PC-3 (cell line): ENCODE data around the gene DIP2C.

Experiments
- EZH2 ChIP-seq: fragments of 300-600 bp; sonication (generic); IDR thresholded peaks from one replicate; pipeline ENCODE4 v1.6.1; 2017; ENCODE audit warnings: antibody characterized with exemption, mild to moderate bottlenecking, low read length; ENCODE audit not compliant: unreplicated experiment
- EZH2phosphoT487 ChIP-seq: fragments of 300-600 bp; sonication (generic); IDR thresholded peaks from 2 replicates; pipeline ENCODE4 v1.6.1; 2018; ENCODE audit warnings: mild to moderate bottlenecking, antibody characterized with exemption, low read length, borderline replicate concordance
- TF ChIP-seq, protein P1 (sequence below): fragments of 300-600 bp; sonication (generic); conservative IDR thresholded peaks from 2 replicates; pipeline ENCODE4 v1.5.1; 2017; ENCODE audit warnings: antibody characterized with exemption, low read depth, mild to moderate bottlenecking, low read length

DNA sequence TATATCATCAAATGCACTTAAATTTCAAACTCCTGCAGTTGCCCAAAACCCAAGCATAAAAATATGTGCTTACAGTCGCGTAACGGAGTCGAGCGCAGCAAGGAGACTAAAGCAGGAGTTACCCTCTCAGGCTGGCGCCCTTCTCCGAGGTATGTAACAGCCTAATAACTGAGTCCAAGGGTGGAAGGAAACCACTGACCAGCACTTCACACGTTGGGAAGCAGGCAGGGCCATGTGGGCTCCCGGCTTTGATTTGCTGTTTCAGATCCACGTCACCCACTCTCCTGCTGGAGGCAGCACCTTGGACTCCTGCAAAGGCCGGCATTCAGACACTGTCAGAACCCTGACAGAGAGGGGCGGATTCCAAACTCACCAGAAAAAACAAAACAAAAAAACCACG, 123.8 kb downstream of the DIP2C start:
- TF ChIP-seq EZH2 (no peak), EZH2phosphoT487 (no peak)
- TF ChIP-seq, protein P1, sequence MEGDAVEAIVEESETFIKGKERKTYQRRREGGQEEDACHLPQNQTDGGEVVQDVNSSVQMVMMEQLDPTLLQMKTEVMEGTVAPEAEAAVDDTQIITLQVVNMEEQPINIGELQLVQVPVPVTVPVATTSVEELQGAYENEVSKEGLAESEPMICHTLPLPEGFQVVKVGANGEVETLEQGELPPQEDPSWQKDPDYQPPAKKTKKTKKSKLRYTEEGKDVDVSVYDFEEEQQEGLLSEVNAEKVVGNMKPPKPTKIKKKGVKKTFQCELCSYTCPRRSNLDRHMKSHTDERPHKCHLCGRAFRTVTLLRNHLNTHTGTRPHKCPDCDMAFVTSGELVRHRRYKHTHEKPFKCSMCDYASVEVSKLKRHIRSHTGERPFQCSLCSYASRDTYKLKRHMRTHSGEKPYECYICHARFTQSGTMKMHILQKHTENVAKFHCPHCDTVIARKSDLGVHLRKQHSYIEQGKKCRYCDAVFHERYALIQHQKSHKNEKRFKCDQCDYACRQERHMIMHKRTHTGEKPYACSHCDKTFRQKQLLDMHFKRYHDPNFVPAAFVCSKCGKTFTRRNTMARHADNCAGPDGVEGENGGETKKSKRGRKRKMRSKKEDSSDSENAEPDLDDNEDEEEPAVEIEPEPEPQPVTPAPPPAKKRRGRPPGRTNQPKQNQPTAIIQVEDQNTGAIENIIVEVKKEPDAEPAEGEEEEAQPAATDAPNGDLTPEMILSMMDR, result no peak
